Measurements from ENCODE around the gene IRAK1. TPM values are rescaled to one million over a fixed set of nuclear protein-coding genes. Genes with fewer than 3 reads are reported as not detected.

Gene IRAK1
- polyA plus RNA-seq (2013, experiment 1 of 2; ENCODE audit: insufficient read length), result 113 TPM
- 110 TPM for polyA plus RNA-seq (2013, experiment 2 of 2; ENCODE audit: insufficient read length)

DNA sequence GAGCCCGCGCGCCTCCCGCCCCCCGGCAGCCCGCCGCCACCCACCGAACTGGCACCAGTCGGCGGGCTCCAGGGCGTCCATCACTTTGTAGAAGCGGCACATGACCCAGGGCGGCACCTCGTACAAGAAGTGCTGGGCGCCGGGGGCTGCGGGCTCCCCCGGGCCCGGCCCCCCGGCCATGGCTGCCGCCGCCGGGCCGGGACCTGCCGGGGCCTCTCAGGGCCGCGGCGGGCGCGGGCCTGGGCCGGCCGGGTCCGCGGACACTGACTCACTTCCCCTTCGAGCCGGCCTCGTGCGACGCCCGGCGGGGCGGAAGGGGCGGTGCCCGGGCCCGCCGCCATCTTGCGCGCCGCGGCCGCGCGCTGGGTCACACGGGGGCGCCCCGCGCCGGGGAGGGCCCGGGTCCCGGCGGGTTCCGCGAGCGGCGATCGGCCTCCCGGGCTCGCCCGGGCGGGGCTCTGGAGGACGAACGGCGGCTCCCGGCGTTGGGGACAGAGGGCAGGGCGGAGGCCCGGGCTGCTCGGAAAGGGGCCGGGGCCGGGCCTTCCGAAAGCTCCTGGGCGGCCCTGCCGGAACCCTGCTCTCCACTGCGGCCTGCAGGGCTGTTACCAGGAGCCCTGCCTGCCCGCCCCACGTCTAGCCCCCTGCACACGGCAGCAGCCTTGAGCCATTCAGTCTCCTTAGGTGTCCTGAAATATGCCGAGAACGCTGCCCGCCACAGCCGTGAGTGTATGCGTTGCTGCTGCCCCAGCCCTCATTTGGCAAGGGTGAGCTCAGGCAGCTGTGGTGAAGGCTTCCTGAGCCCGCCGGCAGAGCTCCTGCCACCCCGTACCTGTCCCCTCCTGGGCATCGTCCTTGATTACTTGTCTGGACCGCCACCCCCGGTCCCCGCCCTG lies at the start of gene IRAK1:
Gene IRAK1 (minus strand): TSS at position 270 of the 896 bp plus-strand sequence. CDS start 90 bp downstream, at position 180.
- DNase-seq, result peak; percentile 66

GRCh38 chrX:154068560-154068959 lies 48.9 kb upstream of the IRAK1 start:
- DNase-seq, result no peak

DNA sequence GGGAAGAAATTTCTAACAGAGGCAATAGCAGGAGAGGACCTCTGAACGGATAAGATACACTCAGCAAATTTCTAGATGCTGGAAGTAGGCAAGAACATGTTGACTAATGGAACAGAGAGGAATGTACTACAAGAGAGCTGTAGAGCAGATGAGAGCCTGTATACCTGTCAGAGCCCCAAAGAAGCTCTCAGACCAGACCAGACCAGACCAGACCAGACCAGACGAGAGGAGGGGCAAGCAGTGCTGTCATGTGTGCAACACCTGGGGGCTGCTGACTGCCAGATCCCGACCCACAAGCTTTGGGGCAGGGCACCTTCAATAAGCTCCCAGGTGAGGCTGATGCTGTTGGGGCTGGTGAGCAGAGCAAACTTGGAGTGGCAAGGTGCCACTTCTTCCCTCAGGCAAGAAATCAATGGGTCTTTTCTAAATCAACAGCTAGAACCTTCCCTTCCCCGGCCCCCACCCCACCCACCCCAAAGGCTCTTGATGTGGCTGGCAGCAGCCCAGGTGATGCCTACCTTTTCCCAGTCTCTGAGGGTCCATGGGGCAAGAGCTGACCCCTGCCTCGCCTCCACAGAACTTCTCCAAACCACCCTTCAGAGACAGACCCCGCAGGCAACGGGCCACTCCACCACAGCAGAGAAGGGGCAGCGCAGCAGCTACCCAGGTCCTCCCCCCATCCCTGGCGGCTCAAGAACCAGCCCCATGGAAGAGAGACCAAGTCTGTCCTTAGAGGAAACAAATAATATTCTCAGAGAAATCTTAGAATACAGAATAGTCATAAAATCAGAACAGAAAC lies 45.1 kb upstream of the IRAK1 start:
- no peak for DNase-seq

- DNase-seq, result no peak
Measured at GRCh38 chrX:154063234-154063633, 43.5 kb upstream of the IRAK1 start.

- DNase-seq, result no peak
Measured at GRCh38 chrX:154061801-154062200, 42.1 kb upstream of the IRAK1 start.

DNA sequence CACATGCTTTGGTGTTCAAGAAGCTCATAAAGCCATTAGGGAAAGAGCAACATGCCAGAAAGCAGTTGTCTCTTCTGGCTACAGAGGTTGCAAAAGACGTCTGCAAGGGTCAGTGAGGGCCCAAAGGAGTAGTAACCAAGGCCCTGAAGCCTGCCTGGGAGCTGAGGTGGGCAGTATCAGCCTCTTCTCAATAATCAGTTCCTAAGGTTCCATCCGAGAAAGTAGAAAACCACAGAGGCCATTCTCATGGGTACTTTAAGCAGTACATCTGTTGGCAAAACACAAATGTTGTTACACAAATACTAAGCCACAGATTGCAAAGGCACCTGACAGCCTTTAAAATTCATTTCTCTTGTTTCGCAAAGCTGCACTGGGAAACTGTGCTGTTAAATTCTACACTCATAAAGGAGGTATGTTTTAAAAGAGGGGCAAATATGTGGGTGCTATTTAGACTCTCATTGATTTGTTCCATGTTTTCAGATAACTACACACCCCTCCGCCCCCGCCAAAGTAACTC lies 40.1 kb upstream of the IRAK1 start:
- no peak for DNase-seq

DNA sequence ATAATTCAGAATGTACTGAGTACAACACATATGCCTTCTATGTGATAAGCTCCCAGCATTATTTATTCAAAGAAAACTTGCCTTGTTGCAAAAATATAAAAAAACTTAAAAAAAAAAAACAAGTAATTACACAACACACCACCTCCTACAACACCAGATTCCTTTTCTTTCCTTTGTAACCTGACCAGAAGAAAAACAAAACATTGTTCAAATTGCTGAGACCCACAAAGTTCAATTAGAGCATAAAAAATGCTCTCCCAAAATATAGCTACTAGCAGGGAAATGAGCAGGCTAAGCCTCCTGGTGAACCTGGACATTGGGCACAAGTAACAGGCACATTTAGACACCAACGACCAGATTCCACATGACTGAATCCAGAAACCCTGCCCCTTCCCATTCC lies 39.5 kb upstream of the IRAK1 start:
- no peak for DNase-seq

GRCh38 chrX:154058214-154058997 lies 38.7 kb upstream of the IRAK1 start:
- no peak for DNase-seq

GRCh38 chrX:154057791-154058190 lies 38.1 kb upstream of the IRAK1 start:
- no peak for DNase-seq

DNA sequence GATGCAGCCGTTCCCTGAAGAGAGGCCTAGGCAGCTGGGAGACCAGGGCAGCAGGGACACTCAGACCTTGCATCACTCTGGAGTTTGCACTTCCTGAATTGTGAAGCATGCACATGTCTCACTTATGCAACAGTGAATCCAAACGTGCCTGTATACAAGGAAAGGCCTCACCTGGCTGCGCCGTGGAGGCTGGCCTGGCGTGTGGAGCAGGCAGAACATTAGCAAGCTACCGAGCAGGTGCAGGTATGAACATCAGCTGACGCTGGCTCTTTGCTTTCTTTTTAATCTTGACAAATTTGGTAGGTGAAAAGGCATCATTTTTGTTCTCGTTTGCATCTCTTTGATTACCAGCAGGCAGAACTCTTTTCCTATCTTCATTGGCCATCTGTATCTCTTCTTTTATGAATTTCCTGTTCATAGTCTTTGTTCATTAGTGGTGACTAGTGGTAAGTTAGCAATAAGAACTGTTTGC lies 37.1 kb upstream of the IRAK1 start:
- DNase-seq, result no peak

GRCh38 chrX:154051201-154051810 lies 31.6 kb upstream of the IRAK1 start:
- DNase-seq, result peak; percentile 61

DNA sequence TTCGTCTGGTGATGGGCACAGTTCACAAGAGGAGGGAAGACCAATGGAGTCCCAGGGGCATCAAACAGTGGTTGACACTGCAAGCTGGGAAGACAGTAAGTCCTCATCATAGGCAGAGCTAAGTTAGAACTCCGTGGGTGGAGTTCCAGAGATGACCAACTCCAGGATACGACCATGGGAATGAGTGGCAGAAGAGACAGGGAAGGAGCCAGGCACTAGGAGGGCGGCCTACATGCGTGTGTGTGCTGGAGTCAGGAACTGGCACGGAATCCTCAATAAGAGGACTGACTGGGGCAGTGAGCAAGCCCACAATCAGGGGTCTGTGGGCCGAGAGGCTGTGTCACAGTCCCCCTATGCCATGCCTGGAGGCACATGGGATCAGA lies 30.4 kb upstream of the IRAK1 start:
- DNase-seq, result no peak

DNA sequence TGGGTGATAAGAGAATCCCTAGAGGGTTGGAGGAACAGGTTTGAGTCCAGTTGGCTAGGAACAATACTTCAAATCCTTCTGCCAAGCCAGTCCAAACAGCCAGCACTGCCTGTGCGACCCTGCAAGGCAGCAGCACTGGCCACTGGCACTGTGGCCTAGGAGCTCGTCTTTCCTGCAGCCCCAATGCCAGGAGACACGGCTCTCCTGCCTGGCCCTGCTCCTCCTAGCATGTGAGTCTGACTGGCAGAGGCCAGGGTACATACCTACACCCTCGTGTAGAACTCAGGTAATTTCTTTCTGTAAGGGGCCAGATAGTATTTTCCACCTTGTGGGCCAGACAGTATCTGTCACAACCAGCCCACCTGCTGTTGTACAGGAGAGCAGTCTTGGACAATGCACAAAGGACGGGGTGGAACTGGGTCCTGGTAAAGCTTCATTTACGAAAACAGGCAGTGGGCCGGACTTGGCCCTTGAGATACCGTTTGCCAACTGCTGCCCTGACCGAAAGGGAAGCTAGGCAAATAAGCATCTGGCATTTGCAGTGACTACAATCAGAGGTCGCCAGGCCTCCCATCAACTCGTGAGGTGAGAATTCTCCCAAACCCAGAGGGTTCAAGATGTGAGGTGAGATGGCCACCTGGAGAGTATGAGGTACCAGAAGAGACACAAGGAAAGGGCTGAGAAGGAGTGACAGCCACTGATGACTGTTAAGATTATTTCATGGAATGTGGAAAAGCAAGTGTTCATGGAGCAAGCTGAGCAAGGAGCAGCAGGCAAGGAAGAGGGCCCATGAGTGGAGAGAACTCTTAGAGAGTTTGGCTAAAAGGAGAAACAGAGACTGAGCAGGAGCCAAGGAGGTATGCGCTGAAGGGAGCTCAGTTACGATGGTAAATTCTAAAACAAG lies 29.8 kb upstream of the IRAK1 start:
- no peak for DNase-seq

DNA sequence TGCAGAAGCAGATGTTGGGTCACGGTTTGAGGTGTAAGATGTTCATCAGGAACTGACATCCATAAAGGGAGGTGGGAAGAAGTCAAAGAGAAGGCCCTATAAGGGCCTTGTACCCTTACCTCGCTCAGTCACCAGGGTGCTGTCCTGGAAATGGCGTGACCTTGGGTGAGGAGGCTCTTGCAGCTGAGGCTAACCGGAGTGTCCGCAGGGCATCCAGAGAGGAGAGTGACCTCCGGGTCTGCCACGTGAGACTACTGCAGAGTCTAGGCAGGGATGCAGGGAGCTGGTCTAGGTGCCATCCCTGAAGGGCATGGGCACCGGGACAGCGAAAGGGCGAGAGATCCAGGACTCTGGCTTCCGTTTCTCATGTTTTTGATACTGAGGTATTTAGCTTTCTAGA lies 28.7 kb upstream of the IRAK1 start:
- DNase-seq, result no peak

DNA sequence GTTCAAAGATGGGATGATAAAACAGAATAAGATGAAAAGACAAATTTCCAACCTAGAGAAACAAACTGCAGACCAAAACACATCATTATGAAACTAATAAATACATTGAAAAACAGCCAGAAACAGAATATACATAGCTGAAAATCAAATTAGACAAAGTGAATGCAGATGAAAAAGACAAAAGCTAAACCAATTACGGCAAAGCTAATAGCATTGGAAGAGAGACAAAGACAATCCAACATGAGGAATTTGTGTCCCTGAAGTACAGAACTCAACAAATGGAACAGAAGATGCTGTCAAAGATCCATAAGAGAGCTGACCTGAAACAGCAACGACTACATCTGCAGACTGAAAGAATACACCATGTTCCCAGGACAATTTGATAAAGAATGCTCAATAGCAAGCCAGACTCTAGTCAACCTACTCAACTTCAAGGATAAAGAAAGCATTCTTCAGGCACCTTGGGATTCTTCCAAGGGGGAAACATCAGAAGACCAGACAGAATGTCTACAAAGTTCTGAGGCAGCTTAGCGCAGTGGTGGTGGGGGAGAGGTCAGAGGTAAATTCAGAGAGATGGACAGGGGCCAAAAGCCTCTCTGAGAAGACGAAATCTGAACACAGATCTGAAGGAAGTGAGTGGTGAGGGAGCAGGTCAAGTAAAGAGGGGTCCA lies 27.4 kb upstream of the IRAK1 start:
- peak; percentile 15 for DNase-seq

GRCh38 chrX:154046031-154046781 lies 26.5 kb upstream of the IRAK1 start:
- DNase-seq, result peak; percentile 92

- no peak for DNase-seq
Measured at GRCh38 chrX:154044091-154044490, 24.4 kb upstream of the IRAK1 start.

DNA sequence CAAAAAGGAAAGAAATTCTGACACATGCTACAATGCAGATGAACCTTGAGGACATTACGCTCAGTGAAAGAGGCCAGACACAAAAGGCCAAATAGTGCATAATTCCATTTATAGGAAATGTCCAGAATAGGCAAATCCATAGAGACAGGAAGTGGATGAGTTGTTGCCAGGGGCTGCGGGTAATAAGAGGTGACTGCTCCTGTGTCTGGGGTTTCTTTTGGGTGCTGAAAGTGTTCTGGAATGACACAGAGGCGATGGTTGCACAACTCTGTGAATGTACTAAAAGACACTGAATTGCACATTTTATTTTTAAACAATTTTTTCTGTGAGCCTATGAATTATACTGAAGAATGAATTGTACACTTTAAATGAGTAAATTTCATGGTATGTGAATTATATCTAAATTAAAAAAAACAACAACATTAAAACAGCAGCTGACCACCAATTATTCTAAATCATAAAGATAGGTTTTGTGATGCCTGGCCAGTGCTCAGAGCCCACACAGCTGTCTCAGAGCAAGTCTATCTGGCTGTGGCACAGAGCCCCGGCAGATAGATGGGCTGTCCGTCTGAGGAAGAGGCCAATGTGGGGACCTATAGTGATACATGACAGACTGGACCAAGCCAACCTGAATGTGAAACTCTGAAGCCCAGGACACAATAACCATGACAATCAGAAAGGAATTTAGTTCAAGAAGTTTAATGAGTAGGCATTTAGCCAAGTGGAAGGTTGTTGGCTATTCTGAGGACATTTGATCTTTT lies 23.5 kb upstream of the IRAK1 start:
- DNase-seq, result peak; percentile 60

- DNase-seq, result no peak
Measured at GRCh38 chrX:154040863-154041262, 21.2 kb upstream of the IRAK1 start.
